Caki2 (cell line): Measurements from ENCODE around the gene KCNJ6. TPM values are rescaled to one million over a fixed set of nuclear protein-coding genes. Genes with fewer than 3 reads are reported as not detected.

ENCODE experiments used
- DNase-seq: peaks from one replicate; pipeline ENCODE4 v3.0.0-alpha.2; 2015; ENCODE audit warnings: low read depth
- in situ Hi-C: cut with HindIII; loops from 2 replicates; pipeline ENCODE4 v1.10.0; 2016; ENCODE audit warnings: low sequenced_read_pairs, low pct_unique_long_range_greater_than_20kb, mixed read lengths
- total RNA-seq: library from RNA; depleted of rRNA; stranded (reverse); fragments of >200 nt; shearing (Covaris generic); gene quantifications from 2 replicates; pipeline ENCODE4 v1.2.3, GENCODE V29; 2014; ENCODE audit warnings: low replicate concordance

The KCNJ6 gene
- total RNA-seq, 1 experiment from 2014 or later, result not detected

DNA sequence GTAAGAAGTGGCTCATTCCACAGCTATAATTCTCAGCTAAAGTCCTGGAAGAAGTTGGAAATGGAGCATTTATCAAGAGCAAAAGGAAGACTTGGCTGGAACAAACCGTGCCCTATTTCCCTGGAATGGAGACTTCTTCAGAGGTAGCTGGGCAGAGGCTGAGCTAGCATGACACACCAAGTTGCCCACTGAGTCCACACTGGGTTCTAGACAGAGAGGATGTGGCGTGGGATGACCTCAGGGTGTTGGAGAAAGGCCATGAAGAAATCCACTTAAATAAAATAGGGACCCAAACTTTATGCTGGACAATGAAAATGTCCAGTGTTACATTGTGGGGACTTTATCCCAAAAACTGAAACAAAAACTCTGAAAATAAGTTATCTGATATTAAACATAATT, 116.2 kb downstream of the KCNJ6 start:
- DNase-seq, result no peak
- in situ Hi-C loops, result no loop called here

DNA sequence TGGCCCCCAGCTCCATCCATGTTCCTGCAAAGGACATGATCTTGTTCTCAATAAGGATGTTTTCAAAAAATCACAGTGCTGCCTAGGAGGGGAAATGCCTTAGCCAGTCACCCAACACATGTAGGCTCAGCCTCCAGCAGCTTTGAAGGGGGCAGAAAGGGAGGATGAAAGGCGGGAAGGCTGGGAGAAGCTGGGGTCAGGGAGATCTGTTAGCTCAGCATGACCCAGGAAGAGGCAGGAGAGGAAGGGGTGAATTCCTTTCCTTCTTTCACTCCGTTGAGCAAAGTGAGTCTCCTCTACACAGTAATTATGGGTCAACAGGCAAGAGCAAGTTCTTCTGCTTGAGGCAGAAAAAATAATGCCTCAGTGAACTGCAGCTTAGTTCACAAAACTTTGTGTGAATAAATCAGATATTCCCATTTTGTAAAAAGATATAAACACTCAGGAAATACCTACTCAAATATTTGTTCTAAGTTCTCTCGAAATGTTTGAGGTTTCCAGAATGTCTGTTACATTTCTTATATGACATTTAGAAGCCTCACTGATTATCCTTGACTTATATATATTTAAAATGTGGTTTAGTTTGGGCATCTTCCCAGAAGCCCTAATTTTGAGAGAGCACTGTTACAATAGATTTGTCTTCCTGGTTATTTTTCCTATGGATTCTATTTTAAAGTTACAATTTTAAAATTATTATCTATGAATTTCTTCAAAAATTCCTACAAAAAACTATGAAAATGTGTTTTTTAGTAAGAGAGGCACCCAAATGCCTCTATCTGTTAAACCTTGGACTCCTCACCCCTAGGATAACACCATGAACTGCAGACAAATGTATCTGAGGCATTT, 116.8 kb downstream of the KCNJ6 start:
- in situ Hi-C loops, result no loop called here
- DNase-seq, result no peak

DNA sequence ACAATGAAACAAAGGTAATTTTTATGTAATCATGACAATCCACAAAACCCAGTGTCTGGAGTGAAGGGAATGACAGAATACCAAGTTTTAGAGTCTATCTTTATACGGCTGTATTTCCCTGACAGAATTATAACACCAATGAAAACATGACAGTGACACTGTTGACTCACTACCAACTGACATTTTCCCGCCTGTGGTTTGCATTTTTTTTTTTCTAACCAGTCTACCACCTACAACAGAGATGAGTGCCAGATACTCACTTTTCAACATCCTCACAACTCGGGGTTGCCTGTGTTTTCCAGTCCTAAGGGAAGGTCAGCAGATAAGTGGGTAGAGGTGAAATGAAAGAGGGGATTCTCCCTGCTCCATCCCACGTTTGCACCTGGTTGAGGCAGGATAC, 118.9 kb downstream of the KCNJ6 start:
- DNase-seq, result no peak
- in situ Hi-C loops, result no loop called here

DNA sequence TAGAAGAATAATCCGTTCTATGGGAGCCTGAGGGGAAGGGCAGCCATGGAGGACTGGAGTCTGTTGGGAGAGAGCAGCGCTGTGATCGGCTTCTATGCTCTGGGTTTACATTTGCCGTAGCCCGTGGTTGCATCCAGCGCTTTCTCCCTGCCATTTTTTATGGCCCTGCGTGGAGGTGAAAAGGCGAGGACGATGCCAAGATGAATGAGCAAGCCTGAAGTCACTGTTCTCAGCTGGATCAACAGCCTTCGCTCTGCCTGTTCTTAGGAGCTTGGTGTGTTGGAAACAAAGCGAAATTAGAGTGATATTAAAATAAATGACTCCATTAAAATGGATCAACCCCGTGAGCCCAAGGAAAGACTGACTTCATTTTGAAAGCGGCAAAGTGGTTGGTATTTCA, 120.2 kb downstream of the KCNJ6 start:
- in situ Hi-C loops, result no loop called here
- no peak for DNase-seq

DNA sequence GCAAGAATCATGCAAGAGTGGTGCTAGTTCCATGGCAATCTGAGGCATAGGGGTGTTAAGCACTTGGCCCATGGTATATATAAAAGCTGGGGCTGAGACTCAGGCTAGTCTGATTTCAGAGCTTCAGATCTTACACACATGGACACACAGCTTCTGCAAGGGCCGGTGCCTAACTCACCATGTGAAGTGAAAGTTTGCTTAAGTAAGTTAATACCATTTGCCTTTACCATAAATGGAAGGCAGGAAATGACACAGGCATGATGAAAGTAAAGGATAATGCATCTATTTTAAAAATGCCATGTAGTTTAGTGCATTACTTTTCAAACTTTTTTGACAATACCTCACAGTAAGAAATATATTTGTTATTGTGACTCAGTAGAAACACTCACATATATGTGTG, 122.6 kb downstream of the KCNJ6 start:
- in situ Hi-C loops, result no loop called here
- no peak for DNase-seq

DNA sequence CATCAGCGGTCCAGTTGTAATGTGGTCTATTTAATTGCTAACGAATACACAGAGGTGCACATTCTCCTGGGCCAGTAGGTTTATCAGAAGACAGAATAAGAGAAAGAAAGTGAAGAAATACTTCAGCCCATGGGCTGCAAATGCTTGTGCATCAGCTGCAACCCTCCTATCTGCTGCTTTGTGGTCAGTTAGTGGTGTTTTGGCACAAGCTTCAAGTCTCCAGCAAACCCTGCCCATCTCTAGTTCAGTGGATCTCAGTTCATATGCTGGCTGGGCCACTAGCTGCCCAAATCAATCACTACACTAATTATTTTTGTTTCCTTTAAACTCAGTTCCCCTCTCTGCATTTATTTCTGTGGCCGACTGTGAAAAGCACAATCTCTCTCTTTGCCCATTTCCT, 124.2 kb downstream of the KCNJ6 start:
- in situ Hi-C loops, result no loop called here
- no peak for DNase-seq

DNA sequence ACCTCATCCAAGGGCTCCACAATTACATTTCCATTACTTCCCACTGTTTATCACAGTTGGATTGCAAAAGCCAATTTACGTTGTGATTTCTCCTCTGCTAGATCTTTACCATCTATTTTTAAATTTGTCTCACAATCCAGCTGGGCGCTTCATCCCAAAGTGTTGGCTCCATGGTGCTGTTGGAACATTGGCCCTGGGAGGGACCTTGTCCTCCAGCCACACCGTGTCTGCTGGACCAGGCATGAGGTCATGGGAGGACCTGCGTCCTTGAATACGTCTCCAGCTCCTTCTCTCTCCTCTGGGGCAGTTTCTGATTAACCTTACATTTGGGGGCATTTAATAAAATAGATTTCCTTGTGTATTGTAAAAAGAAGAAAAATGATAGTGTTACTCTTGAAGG, 125.4 kb downstream of the KCNJ6 start:
- no peak for DNase-seq
- in situ Hi-C loops, result no loop called here

DNA sequence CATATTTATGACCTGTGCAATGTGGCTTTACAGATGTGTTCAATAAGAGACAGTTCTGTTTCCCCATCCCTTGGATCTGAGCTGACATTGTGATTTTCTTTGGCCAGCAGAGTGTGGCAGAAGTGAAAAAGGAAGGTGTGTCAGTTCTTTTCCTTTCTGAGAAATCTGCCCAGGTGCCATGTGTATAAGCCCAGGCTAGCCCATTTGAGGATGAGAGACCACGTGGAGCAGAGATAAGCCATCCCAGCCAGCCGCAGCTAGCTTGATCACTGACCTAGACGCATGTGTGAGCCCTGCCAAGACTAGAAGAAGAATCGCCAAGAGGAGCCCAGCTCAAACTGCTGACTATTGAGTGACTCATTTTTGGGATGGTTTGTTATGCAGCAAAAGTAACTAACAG, 127.8 kb downstream of the KCNJ6 start:
- no peak for DNase-seq
- in situ Hi-C loops, result no loop called here

DNA sequence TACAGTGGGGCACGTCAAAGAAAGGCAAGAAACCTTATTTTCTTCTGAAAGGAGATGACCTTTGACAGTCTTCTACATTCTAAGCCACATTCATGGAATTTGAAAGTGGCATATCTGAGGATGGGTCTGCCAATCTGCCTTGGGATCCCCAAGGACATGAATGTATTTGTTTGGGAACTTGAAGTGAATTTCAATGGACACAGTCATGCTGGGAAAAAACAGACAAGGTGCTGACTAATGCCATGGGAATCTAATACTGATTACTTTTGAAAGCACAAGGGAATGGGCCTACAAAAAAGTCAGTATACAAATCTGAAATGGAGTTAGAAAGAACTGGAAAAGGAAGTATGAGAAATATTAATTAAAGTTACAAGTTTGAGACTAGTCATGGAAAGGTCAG, 128.8 kb downstream of the KCNJ6 start:
- in situ Hi-C loops, result no loop called here
- peak; percentile 44 for DNase-seq

DNA sequence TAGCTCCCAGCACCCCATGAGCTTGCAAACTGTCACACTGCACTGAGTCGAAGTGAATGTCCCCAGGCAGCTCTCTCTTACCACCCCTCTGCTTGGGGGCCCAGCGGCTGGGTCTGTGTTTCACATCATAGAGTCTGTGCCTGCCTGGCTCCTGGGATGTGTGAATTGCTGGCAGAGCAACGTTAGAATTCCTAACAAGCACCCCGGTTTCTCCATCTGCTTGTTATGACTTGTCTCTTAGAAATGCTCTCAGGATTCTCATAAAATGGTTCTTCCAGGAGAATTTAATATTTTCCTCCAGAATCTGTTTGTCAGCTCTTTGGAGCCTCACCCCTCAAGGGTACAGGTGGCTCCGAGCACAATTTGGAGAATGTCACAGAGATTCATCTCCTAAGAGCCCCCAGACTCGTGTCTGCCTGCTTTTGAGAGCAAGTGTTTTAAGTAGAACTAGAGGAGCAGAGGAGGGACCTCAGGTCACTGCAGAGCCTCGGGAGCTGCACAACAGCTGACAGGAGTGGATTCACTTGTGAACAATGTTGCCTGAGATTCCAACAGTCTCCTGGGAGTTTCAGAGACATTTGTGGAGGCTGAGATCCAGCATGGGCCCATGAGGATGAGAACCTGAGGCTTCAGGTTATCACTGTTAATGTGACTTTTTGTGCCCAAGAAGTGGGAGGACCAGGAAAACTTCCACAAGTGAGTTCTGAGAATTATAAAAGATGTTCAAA, 131.5 kb downstream of the KCNJ6 start:
- in situ Hi-C loops, result no loop called here
- no peak for DNase-seq

DNA sequence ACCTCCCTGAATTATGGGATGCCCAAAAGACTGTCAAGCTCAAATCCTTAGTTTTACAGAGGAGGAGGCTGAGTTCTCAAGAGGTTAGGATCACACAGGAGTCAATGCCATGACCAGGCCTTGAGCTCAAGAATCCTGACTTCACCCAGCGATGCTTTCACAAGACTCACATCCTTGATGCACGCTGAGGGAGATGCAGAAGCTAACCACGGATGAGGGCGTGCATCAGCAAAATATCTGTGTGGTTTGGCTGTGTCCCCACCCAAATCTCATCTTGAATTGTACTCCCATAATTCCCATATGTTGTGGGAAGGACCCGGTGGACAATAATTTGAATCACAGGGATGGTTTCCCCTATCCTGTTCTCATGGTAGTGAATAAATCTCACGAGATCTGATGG, 133.2 kb downstream of the KCNJ6 start:
- no peak for DNase-seq
- in situ Hi-C loops, result no loop called here

DNA sequence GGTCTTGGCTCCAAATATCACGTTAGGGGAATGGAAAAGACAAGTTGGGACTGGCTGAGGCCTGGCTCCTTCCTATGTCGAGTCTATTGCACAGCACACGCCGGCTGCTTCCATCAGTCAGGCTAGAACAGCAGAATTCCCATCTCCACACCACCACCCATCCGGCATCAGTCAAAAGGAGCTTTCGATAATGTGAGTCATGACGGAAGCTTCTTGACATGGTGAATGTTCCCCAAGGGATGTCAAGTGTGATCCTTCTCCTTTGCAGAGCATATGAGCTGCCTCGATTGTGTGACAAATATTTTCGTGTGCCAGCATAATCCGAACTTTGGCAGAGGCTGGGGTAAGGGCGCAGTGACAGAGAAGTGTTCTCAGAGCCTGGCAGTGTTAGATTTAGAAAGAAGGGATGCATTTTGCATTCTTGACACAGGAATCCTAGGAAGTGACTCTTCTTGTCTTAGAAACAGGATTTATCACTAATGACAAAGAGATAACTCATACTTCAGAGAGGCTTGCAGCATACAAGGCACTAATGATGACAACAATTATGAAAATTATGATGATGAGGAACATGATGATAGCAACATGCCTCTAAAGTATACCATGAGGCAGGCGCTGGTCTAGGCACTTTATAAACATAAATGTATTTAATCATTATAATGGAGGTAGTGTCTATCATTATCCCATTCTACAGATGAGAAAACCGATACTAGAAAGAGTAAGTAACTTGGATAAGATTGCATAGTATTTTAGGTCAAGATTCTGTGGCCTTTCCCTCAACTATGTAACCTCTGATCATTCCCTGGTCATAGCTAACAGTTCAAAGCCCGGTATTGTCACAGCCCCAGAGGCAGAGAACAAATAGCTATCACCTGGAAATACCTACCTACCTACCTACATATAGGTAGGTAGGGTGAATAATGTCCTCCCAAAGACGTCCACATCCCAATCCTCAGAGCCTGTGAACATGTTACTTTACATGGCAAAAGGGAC, 135.0 kb downstream of the KCNJ6 start:
- DNase-seq, result no peak
- in situ Hi-C loops, result no loop called here

DNA sequence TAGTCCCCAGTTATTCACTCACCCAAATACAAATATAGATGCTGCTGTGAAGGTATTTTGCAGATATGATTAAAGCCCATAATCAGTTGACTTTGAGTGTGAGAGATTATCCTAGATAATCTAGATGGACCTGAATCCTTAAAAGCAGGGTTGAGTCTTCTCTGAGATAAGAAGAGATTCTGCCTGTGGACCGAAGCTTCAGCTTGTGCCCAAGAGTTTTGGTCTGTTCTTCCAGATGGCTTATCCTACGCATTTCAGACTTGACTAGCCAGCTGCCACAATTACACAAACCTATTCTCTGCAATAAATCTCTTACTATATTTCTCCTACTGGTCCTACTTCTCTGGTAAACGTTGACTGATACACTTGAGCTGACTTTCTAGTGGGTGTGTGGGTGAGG, 145.1 kb downstream of the KCNJ6 start:
- in situ Hi-C loops, result no loop called here
- DNase-seq, result no peak

DNA sequence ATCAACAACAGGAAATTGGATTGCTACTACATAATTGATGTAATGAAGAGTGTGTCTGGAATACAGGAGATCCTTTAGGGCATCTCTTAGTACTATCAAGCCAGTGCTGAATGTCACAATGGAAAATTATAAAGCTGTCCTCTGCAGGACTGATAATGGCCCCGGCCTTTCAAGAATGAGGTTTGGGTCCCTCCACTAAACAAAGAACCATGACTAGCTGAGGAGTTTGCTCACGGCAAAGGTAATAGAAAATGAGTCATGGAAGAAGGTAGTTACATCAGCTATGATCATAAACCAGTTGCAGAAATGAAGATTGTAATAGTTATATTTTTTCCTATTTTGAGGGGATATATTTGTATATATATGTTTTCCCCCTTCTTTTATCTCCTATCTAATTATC, 145.8 kb downstream of the KCNJ6 start:
- in situ Hi-C loops, result no loop called here
- DNase-seq, result no peak

DNA sequence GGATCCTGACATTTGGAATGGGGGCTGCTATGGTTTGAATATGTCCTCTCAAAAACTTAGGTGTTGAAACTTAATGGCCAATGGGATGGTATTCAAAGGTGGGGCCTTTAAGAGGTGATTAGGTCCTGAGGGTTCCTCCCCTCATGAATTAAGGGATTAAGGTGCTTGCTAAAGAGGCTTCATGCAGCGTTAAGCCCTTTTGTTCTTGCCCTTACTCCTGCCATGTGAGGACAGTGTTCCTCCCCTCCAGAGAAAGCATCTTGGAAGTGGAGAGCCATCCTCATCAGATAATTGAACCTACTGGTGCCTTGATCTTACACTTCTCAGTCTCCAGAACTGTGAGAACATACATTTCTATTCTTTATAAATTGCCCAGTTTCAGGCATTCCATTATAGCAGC, 146.6 kb downstream of the KCNJ6 start:
- DNase-seq, result no peak
- in situ Hi-C loops, result no loop called here

DNA sequence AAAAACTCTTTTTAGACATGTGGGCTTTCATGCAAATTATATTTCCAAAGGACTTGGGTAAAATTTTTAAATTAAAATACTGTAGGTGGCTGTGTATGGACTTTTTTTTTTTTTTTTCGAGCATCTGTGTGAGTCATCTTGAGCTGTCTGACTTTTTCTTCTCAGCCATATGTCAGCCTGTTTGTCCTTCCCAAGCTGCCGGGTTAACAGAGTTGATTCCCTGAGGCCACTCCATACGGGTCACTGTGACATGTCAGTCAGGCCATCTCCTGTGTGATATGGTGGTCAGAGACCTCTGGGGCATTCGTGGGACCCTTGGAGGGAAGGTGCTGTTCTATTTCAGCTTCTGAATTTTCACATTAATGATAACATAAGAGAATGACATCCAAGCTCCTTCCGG, 148.3 kb downstream of the KCNJ6 start:
- peak; percentile 11 for DNase-seq

DNA sequence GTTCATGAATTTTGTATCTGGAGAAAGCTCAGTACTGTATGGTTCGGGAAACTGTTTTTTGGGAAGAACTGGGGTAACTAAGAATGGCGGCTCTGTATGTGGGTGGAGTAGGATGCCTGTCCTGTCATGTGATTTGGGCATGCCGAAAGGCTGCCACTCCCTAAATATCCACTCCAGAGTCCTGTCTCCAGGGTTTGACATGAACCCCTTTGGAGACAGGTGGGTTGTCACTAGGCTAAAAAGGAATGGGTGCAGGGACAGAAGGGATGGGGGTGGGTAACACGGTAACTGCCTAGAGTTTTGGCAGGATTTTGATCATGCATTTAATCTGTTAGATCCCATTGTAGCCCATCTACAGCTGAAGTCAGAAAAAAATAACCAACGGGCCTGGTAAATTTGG, 150.1 kb downstream of the KCNJ6 start:
- DNase-seq, result no peak
- in situ Hi-C loops, result no loop called here

More for the DNA sequence above, 148.3 kb downstream of the KCNJ6 start:
- in situ Hi-C loops, result no loop called here

DNA sequence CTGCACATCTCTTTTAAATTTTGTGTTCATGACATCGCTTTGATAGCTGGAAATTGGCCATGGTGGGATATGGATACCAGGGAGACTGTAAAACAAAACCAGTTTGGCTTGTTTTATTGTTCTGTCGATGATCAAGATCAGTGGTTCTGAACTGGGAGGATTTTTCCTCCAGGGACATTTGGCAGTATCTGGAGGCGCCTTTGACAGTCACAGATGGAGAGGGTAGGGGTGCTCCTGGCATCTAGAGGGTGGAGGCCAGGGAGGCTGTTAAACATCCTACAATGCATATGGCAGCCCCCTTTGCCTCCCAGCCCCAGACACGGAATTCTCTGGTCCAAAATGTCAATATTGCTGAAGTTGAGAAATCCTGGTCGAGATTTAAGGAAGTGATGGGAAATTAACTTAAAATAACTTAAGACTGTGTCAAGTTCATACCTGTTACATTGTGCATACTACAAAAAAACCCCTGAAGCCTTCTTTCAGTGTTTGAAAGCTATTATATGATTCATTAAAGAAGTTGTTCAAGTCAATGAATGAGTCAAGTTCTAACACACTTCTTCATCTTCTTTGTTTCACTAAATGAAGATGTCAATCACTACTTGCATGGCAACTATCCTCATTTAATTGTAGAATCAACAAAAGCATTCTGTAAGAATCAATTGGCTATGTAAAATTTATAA, 150.9 kb downstream of the KCNJ6 start:
- no peak for DNase-seq
- in situ Hi-C loops, result no loop called here
